Neural cell (in vitro differentiated cells): ENCODE results near the gene EYA3. TPM values are rescaled to one million over a fixed set of nuclear protein-coding genes. Genes with fewer than 3 reads are reported as not detected.

Experiments used
- H2AFZ ChIP-seq: fragments of 200-600, 300-800 bp; sonication (generic), shearing (Covaris generic); 2 replicates; pipeline ENCODE4 v1.6.0; 2014; ENCODE audit warnings: low read depth, mild to moderate bottlenecking, antibody characterized with exemption, low read length, moderate library complexity
- H3F3A ChIP-seq: fragments of 200-600 bp; shearing (Covaris generic); 2 replicates; pipeline ENCODE4 v1.6.1; 2016; ENCODE audit warnings: mild to moderate bottlenecking, moderate library complexity, mixed read lengths, antibody characterized with exemption, low read length; ENCODE audit not compliant: insufficient read depth, poor library complexity, severe bottlenecking
- H3K27ac ChIP-seq: fragments of 200-600, 300-800 bp; sonication (generic), shearing (Covaris generic); 2 replicates; pipeline ENCODE4 v1.5.1; 2014; ENCODE audit warnings: mild to moderate bottlenecking, low read length, moderate library complexity
- H3K27me3 ChIP-seq: fragments of 300-800, 200-600 bp; sonication (generic), shearing (Covaris generic); 2 replicates; pipeline ENCODE4 v1.6.0; 2014; ENCODE audit warnings: mild to moderate bottlenecking, low read depth, low read length, moderate library complexity; ENCODE audit not compliant: insufficient read depth
- H3K36me3 ChIP-seq: fragments of 300-800, 200-600 bp; sonication (generic), shearing (Covaris generic); 2 replicates; pipeline ENCODE4 v1.5.1; 2014; ENCODE audit warnings: mild to moderate bottlenecking, antibody characterized with exemption, low read length, moderate library complexity; ENCODE audit not compliant: insufficient read depth
- H3K4me2 ChIP-seq: fragments of 300-800, 200-600 bp; sonication (generic), shearing (Covaris generic); 2 replicates; pipeline ENCODE4 v1.6.0; 2014; ENCODE audit warnings: mild to moderate bottlenecking, low read length
- H3K4me3 ChIP-seq: fragments of 300-800, 200-600 bp; sonication (generic), shearing (Covaris generic); 2 replicates; pipeline ENCODE4 v1.5.1; 2014; ENCODE audit warnings: mild to moderate bottlenecking, low read length, moderate library complexity
- H3K79me2 ChIP-seq: fragments of 200-600 bp; shearing (Covaris generic); replicated peaks from 2 replicates; pipeline ENCODE4 v1.6.0; 2014; ENCODE audit warnings: mild to moderate bottlenecking, low read length, moderate library complexity; ENCODE audit not compliant: insufficient read depth
- H3K9ac ChIP-seq: fragments of 300-800, 200-600 bp; sonication (generic), shearing (Covaris generic); 2 replicates; pipeline ENCODE4 v1.6.1; 2016; ENCODE audit warnings: mild to moderate bottlenecking, low read length, mixed read lengths
- H3K9me2 ChIP-seq: fragments of 200-600 bp; shearing (Covaris generic); 2 replicates; pipeline ENCODE4 v1.6.1; 2016; ENCODE audit warnings: mild to moderate bottlenecking, low read length, mixed read lengths; ENCODE audit not compliant: insufficient read depth
- H3K9me3 ChIP-seq: fragments of 200-600, 300-800 bp; sonication (generic), shearing (Covaris generic); 2 replicates; pipeline ENCODE4 v1.6.1; 2016; ENCODE audit warnings: mild to moderate bottlenecking, mixed run types, low read length, moderate library complexity, mixed read lengths
- H4K20me1 ChIP-seq: fragments of 200-600 bp; shearing (Covaris generic); 2 replicates; pipeline ENCODE4 v1.6.1; 2016; ENCODE audit warnings: mild to moderate bottlenecking, mixed run types; ENCODE audit not compliant: insufficient read depth
- EP300 ChIP-seq: fragments of 450-650 bp; conservative IDR thresholded peaks from 2 replicates; pipeline ENCODE4 v1.6.1; 2014; ENCODE audit warnings: antibody characterized with exemption, mild to moderate bottlenecking, moderate library complexity; ENCODE audit not compliant: poor library complexity, severe bottlenecking
- EZH2 ChIP-seq: fragments of 200-600, 300-800 bp; shearing (Covaris generic), sonication (generic); IDR thresholded peaks from 2 replicates; pipeline ENCODE4 v1.6.1; 2014; ENCODE audit warnings: antibody characterized with exemption, low read length, borderline replicate concordance, mild to moderate bottlenecking; ENCODE audit not compliant: insufficient read depth, poor library complexity, severe bottlenecking
- MXI1 ChIP-seq: fragments of 450-650 bp; conservative IDR thresholded peaks from 2 replicates; pipeline ENCODE4 v1.6.1; 2014; ENCODE audit warnings: antibody characterized with exemption, mild to moderate bottlenecking; ENCODE audit not compliant: poor library complexity, severe bottlenecking
- POLR2AphosphoS5 ChIP-seq: IDR thresholded peaks from 2 replicates; pipeline ENCODE4 v1.6.1; 2012
- RAD21 ChIP-seq: fragments of 450-650 bp; conservative IDR thresholded peaks from 2 replicates; pipeline ENCODE4 v1.6.1; 2014; ENCODE audit warnings: antibody characterized with exemption, mild to moderate bottlenecking, moderate library complexity
- SMC3 ChIP-seq: fragments of 450-650 bp; conservative IDR thresholded peaks from 2 replicates; pipeline ENCODE4 v1.6.1; 2014; ENCODE audit warnings: antibody characterized with exemption, mild to moderate bottlenecking, moderate library complexity; ENCODE audit not compliant: poor library complexity
- TAF1 ChIP-seq: IDR thresholded peaks from 2 replicates; pipeline ENCODE4 v1.6.1; 2012; ENCODE audit warnings: low read depth
- polyA plus RNA-seq: library from polyadenylated mRNA; depleted of rRNA; stranded (reverse); fragments of >200 nt; gene quantifications from 2 replicates; pipeline ENCODE4 v1.2.3, GENCODE V29; 2014
- TF ChIP-seq, protein P1 (sequence below): fragments of 450-650 bp; IDR thresholded peaks from 2 replicates; pipeline ENCODE4 v1.5.1; 2014; ENCODE audit warnings: antibody characterized with exemption, mild to moderate bottlenecking, moderate library complexity; ENCODE audit not compliant: poor library complexity, severe bottlenecking
- TF ChIP-seq, protein P2 (sequence below): IDR thresholded peaks from 2 replicates; pipeline ENCODE4 v1.6.1; 2012; ENCODE audit warnings: borderline replicate concordance

The EYA3 gene
- polyA plus RNA-seq, 1 donor from 2014 or later: 11.2 TPM

DNA sequence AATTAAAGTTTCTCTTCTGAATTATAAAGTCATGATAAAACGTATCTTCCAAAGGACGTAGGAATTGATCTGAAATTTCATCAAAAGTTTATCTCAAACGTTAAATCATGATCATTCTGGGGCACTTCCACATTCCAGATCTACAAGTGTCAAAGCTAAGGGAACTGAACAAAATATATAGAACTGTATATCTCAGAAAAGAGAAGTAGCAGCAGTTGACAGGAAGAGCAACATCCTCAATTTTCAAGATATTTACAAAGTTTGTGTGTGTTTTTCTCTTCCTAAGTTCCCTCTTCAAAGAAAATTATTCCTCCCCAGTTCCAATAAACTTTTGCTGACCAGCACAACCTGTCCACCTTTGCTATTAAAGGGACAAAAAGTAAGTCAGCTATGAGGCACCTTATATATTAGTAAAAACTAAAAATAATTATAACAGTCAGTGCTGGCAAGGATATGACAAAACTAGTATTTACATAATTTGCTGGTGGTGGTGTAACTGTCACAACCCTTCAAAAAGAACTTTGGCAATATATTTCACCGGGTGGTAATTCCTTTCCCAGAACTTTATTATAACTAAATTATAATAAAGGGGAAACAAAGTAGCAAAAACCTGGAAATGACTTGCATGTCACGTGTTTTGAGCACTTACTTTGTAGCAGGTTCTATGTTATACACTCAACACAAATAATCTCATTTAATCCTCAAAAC is 38.5 kb upstream of the EYA3 start:
- no peaks in the 10 kb centered on the region for H3K36me3 ChIP-seq
- no peak overlapping the region for H2AFZ ChIP-seq
- no peaks in the 10 kb centered on the region for H4K20me1 ChIP-seq
- H3K9me2 ChIP-seq: no peaks in the 10 kb centered on the region
- H3K9ac ChIP-seq: no peak overlapping the region
- no peaks in the 10 kb centered on the region for H3K79me2 ChIP-seq
- no peak overlapping the region for H3K27ac ChIP-seq
- TF ChIP-seq RAD21 (no peak), TAF1 (no peak), EZH2 (no peak), EP300 (no peak), SMC3 (no peak), MXI1 (no peak), POLR2AphosphoS5 (no peak)
- TF ChIP-seq, protein P1, sequence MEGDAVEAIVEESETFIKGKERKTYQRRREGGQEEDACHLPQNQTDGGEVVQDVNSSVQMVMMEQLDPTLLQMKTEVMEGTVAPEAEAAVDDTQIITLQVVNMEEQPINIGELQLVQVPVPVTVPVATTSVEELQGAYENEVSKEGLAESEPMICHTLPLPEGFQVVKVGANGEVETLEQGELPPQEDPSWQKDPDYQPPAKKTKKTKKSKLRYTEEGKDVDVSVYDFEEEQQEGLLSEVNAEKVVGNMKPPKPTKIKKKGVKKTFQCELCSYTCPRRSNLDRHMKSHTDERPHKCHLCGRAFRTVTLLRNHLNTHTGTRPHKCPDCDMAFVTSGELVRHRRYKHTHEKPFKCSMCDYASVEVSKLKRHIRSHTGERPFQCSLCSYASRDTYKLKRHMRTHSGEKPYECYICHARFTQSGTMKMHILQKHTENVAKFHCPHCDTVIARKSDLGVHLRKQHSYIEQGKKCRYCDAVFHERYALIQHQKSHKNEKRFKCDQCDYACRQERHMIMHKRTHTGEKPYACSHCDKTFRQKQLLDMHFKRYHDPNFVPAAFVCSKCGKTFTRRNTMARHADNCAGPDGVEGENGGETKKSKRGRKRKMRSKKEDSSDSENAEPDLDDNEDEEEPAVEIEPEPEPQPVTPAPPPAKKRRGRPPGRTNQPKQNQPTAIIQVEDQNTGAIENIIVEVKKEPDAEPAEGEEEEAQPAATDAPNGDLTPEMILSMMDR: no peak
- TF ChIP-seq, protein P2, sequence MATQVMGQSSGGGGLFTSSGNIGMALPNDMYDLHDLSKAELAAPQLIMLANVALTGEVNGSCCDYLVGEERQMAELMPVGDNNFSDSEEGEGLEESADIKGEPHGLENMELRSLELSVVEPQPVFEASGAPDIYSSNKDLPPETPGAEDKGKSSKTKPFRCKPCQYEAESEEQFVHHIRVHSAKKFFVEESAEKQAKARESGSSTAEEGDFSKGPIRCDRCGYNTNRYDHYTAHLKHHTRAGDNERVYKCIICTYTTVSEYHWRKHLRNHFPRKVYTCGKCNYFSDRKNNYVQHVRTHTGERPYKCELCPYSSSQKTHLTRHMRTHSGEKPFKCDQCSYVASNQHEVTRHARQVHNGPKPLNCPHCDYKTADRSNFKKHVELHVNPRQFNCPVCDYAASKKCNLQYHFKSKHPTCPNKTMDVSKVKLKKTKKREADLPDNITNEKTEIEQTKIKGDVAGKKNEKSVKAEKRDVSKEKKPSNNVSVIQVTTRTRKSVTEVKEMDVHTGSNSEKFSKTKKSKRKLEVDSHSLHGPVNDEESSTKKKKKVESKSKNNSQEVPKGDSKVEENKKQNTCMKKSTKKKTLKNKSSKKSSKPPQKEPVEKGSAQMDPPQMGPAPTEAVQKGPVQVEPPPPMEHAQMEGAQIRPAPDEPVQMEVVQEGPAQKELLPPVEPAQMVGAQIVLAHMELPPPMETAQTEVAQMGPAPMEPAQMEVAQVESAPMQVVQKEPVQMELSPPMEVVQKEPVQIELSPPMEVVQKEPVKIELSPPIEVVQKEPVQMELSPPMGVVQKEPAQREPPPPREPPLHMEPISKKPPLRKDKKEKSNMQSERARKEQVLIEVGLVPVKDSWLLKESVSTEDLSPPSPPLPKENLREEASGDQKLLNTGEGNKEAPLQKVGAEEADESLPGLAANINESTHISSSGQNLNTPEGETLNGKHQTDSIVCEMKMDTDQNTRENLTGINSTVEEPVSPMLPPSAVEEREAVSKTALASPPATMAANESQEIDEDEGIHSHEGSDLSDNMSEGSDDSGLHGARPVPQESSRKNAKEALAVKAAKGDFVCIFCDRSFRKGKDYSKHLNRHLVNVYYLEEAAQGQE: no peak
- H3K4me3 ChIP-seq: no peak overlapping the region
- no peaks in the 10 kb centered on the region for H3F3A ChIP-seq
- no peak overlapping the region for H3K4me2 ChIP-seq
- H3K27me3 ChIP-seq: no peaks in the 10 kb centered on the region
- no peaks in the 10 kb centered on the region for H3K9me3 ChIP-seq

DNA sequence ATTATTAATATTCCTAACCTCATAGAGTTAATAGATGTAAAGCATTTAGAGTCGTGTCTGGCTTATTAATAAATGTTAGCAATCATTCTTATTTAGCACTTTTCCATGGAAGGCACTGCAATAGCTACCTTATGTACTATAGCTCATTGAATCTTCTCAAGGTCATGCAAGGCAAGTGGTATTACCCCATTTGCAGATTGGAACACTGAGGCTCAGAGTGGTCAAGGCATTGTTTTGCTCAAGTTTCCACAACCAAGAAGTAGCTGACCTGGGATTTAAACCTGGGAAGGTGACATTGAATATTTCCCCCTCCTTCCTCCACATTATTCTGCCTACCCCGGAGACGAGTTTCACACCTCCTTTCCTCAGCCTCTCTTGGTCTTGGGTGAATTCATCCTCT is 37.8 kb upstream of the EYA3 start:
- Histone ChIP-seq H3F3A (no peaks in the 10 kb centered on the region), H3K36me3 (no peaks in the 10 kb centered on the region), H3K9ac (no peak overlapping the region), H3K9me2 (no peaks in the 10 kb centered on the region), H3K4me2 (no peak overlapping the region), H2AFZ (no peak overlapping the region), H3K9me3 (no peaks in the 10 kb centered on the region), H4K20me1 (no peaks in the 10 kb centered on the region), H3K27ac (no peak overlapping the region), H3K79me2 (no peaks in the 10 kb centered on the region), H3K4me3 (no peak overlapping the region), H3K27me3 (no peaks in the 10 kb centered on the region)
- TF ChIP-seq RAD21 (no peak), EZH2 (no peak)
